ENCODE measurements around the gene GALNT2.

DNA sequence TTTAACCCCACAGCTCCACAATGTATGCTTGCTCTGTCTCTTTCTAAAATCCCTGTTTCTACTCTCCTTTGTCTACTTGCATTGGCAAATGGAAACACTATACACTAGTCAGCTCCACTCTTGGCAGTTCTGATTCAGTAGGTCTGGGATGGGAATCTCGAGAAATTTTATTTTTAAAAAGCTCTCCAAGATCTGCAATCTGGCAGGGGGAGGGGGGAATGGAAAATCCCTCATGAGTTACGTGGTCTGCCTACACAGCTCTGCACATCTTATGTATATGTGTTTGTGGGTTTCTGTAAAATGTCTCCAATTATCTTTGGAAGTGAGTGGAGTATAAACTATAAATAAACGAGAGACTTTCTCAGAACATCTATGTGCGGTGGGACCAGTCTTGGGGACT, 9.9 kb upstream of the GALNT2 start:
- TF ChIP-seq POLR2A (IDR thresholded peaks at IDR 0.05; ENCODE audit: low read depth, low read length) (no peak), POLR2AphosphoS5 (IDR thresholded peaks at IDR 0.05; ENCODE audit: low read depth, low read length) (no peak), SPI1 (IDR thresholded peaks at IDR 0.05; ENCODE audit: low read depth, low read length) (no peak), TAF1 (IDR thresholded peaks at IDR 0.05; ENCODE audit: low read depth, low read length) (no peak), POU2F2 (IDR thresholded peaks at IDR 0.05; ENCODE audit: low read depth, low read length) (no peak), PAX5 (IDR thresholded peaks at IDR 0.05; ENCODE audit: insufficient read depth, low read length, severe bottlenecking) (no peak)
